ENCODE measurements around the gene FHIP1B. TPM values are rescaled to one million over a fixed set of nuclear protein-coding genes. Genes with fewer than 3 reads are reported as not detected.
"Not testable (repeated sequence)": the region's sequence is repeated elsewhere in the genome, so short reads cannot be mapped to it uniquely, and the experiment has no call there.

Gene FHIP1B
- total and polyA plus RNA-seq, 2 of the 4 experiments (the other 2 are of a cell fraction) = 5.9 to 30.2 TPM

DNA sequence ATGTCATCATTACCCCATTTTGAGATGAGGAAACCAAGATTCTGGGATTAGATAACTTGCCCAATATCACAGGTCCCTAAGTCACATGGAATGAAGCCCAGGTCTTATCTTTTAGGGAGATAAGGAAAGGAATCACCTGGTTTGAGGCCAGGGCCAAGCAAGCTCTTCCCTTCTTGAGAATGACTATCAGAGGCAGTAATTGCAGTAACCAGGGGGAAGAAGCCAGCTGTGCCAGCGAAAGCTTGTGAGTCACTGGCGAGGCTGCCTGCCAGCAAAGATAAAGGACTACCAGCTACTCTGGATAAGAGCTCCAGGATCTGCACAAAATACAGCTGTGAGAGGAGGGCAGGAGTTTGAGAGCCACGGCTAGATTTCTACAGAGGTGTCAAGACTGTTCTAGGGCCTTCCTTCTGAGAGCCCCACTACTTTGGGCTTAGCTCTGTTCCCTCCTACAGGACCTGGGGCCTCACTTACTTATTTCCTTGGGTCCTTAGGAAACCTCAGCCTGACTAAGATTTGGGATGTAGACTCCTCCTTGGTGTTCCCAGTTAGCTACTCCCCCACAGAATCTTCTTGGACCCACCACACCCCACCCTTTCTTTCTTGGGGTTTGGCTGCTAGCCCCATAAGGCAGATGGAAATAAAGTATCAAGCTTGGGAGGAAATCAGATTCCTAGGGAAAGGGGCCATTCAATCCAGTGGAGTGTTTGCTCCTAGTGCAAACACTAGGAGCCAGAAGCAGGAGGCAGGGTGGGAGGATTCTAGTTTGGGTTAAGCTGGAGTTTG, 15.5 kb upstream of the FHIP1B start:
- peak; percentile 45 for ATAC-seq (ENCODE audit: low read depth)
- no CpG with 5 or more reads among the region's 3 CpGs for WGBS, 2 experiments (ENCODE audit: extremely low coverage in 2 of 2, insufficient read length in 1 of 2)
- Histone ChIP-seq H3K56ac (ENCODE audit: extremely low read depth, insufficient read depth, low read length) (no peak overlapping the region), H2AK9ac (replicated peaks; ENCODE audit: low read depth, low read length, poor library complexity) (peak overlapping the region; percentile 15), H3K18ac (ENCODE audit: low read depth, low read length) (no peak overlapping the region), H3K4ac (ENCODE audit: low read depth, low read length) (no peak overlapping the region), H3K4me1 (ENCODE audit: control insufficient read depth, insufficient read depth, low read length) (peaks cover 11% of the 10 kb centered on the region), H3K4me3 (ENCODE audit: insufficient read depth, low read depth, low read length) (no peak overlapping the region), H3K9ac (ENCODE audit: low read depth, low read length) (no peak overlapping the region), H4K5ac (ENCODE audit: low read depth, low read length) (no peak overlapping the region), H3K79me1 (ENCODE audit: low read depth in 1 of 2, low read length in 2 of 2) (no peaks in the 10 kb centered on the region), H3K4me2 (ENCODE audit: low read depth, low read length) (no peak overlapping the region), H3K27me3 (ENCODE audit: control insufficient read depth, insufficient read depth, low read length) (peaks cover 7% of the 10 kb centered on the region), H3K23ac (ENCODE audit: low read depth, low read length) (no peak overlapping the region), H2AK5ac (ENCODE audit: low read depth, low read length) (no peak overlapping the region), H2BK15ac (ENCODE audit: low read depth, low read length) (no peak overlapping the region), H2AFZ (replicated peaks; ENCODE audit: low read length, poor library complexity) (peak overlapping the region; percentile 8), H2BK120ac (ENCODE audit: low read depth, low read length) (no peak overlapping the region), H2BK20ac (ENCODE audit: low read depth, low read length) (no peak overlapping the region), H4K20me1 (ENCODE audit: insufficient read depth, low read length) (no peaks in the 10 kb centered on the region), H3K9me1 (ENCODE audit: insufficient read depth, low read length) (no peaks in the 10 kb centered on the region), H3K27ac (ENCODE audit: insufficient read depth, low read length) (no peak overlapping the region), H4K8ac (ENCODE audit: low read depth in 2 of 2, low read length in 2 of 2) (no peak overlapping the region), H2BK5ac (ENCODE audit: low read depth, low read length, poor library complexity, severe bottlenecking) (no peak overlapping the region), H3K36me3 (ENCODE audit: control insufficient read depth, insufficient read depth, low read length) (no peaks in the 10 kb centered on the region), H4K91ac (ENCODE audit: insufficient read depth, low read depth, low read length) (no peak overlapping the region), H3K14ac (replicated peaks; ENCODE audit: low read depth, low read length) (no peak overlapping the region), H3K9me3 (ENCODE audit: control insufficient read depth, insufficient read depth, low read length) (no peaks in the 10 kb centered on the region)
- POLR2A ChIA-PET (ENCODE audit: unreplicated experiment) = no interaction called here
- CTCF ChIA-PET = interaction anchor here (0.6 to 4.0 kb wide), 4 partner anchors 102 to 948 kb away, joined by 3 to 49 read pairs (median 23); no protein-coding TSS in a partner anchor
- 0 out of 2 replicates have a peak, but pooled peaks have one; percentile 44 for TF ChIP-seq CEBPB (IDR thresholded peaks at IDR 0.05; ENCODE audit: low read depth, low read length)
- no peak for TF ChIP-seq ELK1 (IDR thresholded peaks at IDR 0.05; ENCODE audit: borderline replicate concordance, low read depth, low read length)
- TF ChIP-seq NFE2L2 (IDR thresholded peaks at IDR 0.05; ENCODE audit: low read depth, low read length) = no peak
- TF ChIP-seq FOS (IDR thresholded peaks at IDR 0.05; ENCODE audit: low read depth, low read length) = peak; percentile 50; the same call in 1 of the 2 replicates
- in situ Hi-C loops (cut with MboI; ENCODE audit: low sequenced_read_pairs) (loop anchor here (5.0 kb wide), 2 partner anchors 67 to 102 kb away; no protein-coding TSS in a partner anchor), intact Hi-C loops (cut with micrococcal nuclease) (no loop called here), dilution Hi-C loops (cut with HindIII; ENCODE audit: low sequenced_read_pairs, unreplicated experiment) (no loop called here)
- no TSS peak for BruUV-seq (replicated peaks)
- DNase-seq = peak; percentile 85

- H2AK5ac ChIP-seq (ENCODE audit: low read depth, low read length); H3K9ac ChIP-seq (ENCODE audit: low read depth, low read length); H3K56ac ChIP-seq (ENCODE audit: extremely low read depth, insufficient read depth, low read length); H3K36me3 ChIP-seq (ENCODE audit: control insufficient read depth, insufficient read depth, low read length); H3K4me2 ChIP-seq (ENCODE audit: low read depth, low read length); H3K9me3 ChIP-seq (ENCODE audit: control insufficient read depth, insufficient read depth, low read length); intact Hi-C loops (cut with micrococcal nuclease); H3K79me1 ChIP-seq (ENCODE audit: low read depth in 1 of 2, low read length in 2 of 2); POLR2A ChIA-PET (ENCODE audit: unreplicated experiment); H3K27ac ChIP-seq (ENCODE audit: insufficient read depth, low read length); H3K4me3 ChIP-seq (ENCODE audit: insufficient read depth, low read depth, low read length); dilution Hi-C loops (cut with HindIII; ENCODE audit: low sequenced_read_pairs, unreplicated experiment); H2BK15ac ChIP-seq (ENCODE audit: low read depth, low read length); H3K27me3 ChIP-seq (ENCODE audit: control insufficient read depth, insufficient read depth, low read length); H2AFZ ChIP-seq (replicated peaks; ENCODE audit: low read length, poor library complexity); DNase-seq; BruUV-seq (replicated peaks); H3K23ac ChIP-seq (ENCODE audit: low read depth, low read length); H2BK120ac ChIP-seq (ENCODE audit: low read depth, low read length); H2BK5ac ChIP-seq (ENCODE audit: low read depth, low read length, poor library complexity, severe bottlenecking); H2BK20ac ChIP-seq (ENCODE audit: low read depth, low read length); H3K14ac ChIP-seq (replicated peaks; ENCODE audit: low read depth, low read length); H4K5ac ChIP-seq (ENCODE audit: low read depth, low read length); H3K9me1 ChIP-seq (ENCODE audit: insufficient read depth, low read length); H3K18ac ChIP-seq (ENCODE audit: low read depth, low read length); ATAC-seq (ENCODE audit: low read depth); H4K8ac ChIP-seq (ENCODE audit: low read depth in 2 of 2, low read length in 2 of 2); H4K91ac ChIP-seq (ENCODE audit: insufficient read depth, low read depth, low read length); H3K4ac ChIP-seq (ENCODE audit: low read depth, low read length); H2AK9ac ChIP-seq (replicated peaks; ENCODE audit: low read depth, low read length, poor library complexity); H4K20me1 ChIP-seq (ENCODE audit: insufficient read depth, low read length): not testable (repeated sequence)
- peaks cover 11% of the 10 kb centered on the region for H3K4me1 ChIP-seq (ENCODE audit: control insufficient read depth, insufficient read depth, low read length)
- CTCF ChIA-PET = interaction anchor here (4.0 kb wide), 1 partner anchor 113 kb away, joined by 43 read pairs; no protein-coding TSS in a partner anchor
- no CpG with 5 or more reads among the region's 3 CpGs for WGBS, 2 experiments (ENCODE audit: extremely low coverage in 2 of 2, insufficient read length in 1 of 2)
- in situ Hi-C loops (cut with MboI; ENCODE audit: low sequenced_read_pairs) = loop anchor here (5.0 kb wide), 1 partner anchor 103 kb away; no protein-coding TSS in a partner anchor
Measured at GRCh38 chr11:6248897-6249296, 14.5 kb upstream of the FHIP1B start.

All from IMR-90 (cell line).